Suppressor macrophage (primary cell): ENCODE measurements around the gene JUP.
"Not testable (repeated sequence)": the region's sequence is repeated elsewhere in the genome, so short reads cannot be mapped to it uniquely, and the experiment has no call there.

Experiments
- DNase-seq, 4 experiments: peaks; one replicate each; pipeline ENCODE4 v3.0.0-alpha.2; 2020 to 2022
- total RNA-seq, 17 experiments: gene quantifications; one replicate each; lab custom pipeline; 2026; ENCODE audit warnings: mixed read lengths in 6 of 17, inconsistent platforms in 3 of 17; lab: John Stamatoyannopoulos, UW

The JUP gene
- 3.5 to 46.3 (median 13.0) reads per million in 17 experiments for total RNA-seq

DNA sequence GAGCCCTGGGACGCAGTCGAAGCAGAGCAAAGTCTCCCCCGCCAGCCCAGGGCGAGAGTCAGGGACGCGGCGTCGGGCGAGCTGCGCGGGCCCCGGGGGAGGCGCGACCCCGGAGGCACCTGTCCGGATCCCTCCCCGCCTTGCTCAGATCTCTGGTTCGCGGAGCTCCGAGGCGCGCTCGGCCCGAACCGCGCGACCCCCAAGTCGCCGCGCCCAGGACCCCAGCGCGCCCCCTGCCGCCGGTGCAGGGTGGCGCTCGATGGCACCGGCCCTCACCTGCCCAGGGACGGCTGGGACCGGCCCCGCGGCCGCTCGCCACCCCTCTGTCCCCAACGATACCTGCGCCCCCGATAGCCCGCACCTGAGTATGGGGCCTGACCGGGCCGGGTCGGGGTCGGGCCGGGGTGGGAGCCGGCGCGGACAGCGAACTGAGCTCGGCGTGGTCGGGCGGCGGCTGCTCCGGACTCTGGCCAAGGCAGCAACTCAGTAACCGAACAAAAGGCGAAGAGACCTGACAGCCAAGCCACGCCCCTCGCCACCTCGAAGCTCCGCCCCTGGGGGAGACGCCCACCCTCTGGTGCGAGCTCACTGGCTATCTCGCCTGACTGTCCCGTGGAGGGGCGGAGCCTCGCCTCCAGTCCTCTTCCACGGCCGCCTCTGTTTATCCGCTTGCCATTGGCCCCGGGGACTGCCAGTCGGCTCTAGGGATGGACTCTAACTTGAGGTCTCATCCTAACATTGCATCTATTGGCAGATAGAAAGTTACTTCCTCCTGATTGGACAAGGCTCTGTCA is at the start of gene JUP:
Gene JUP, minus strand, starts transcription at position 485 of the 794 bp plus-strand sequence. CDS start 14,857 bp downstream, outside the sequence.
- peak; percentile 95 to 99 (median 98) for DNase-seq

DNA sequence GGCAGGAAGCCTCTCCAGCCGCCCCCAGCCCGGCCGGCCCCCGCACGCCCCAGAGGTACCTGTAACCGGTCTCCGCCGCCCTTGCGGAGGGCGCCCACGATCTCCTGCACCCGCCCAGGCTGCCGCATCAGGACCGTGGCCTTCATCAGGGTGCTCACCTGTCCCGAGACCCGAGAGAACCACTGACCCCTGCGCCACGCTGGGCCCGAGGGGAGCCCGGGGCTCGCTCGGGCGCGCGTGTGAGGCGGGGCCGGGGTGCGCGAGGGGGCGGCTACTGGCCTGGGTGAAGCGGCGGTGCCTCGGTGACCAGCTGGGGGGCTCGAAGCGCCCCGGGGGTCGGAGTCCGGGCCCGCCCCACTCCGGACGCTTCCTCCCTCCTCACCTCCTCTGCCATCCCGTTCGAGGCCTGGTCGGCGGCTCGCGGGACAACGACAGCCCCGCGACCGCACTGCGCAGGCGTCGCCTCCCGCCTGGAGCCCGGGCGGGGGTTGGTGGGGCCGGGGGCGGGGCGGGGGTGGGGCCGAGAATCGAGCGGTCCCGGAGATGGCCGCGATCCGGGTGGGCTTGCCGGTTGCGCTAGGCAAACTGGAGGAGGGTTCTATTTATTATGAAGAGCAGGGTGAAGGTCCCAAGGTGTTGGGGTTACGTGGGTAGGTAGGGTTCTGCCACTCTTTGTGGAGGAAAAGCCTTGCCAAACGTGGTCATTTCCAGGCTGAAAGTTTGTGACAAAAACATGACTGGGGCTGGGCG is 49.5 kb upstream of the JUP start, which contains the start of gene NT5C3B:
Gene NT5C3B, minus strand, starts transcription at position 433 of the 750 bp plus-strand sequence. Its CDS starts 39 bp downstream, at position 394.
- peak in 3 of 4 experiments; percentile 14 to 75 (median 72) for DNase-seq

DNA sequence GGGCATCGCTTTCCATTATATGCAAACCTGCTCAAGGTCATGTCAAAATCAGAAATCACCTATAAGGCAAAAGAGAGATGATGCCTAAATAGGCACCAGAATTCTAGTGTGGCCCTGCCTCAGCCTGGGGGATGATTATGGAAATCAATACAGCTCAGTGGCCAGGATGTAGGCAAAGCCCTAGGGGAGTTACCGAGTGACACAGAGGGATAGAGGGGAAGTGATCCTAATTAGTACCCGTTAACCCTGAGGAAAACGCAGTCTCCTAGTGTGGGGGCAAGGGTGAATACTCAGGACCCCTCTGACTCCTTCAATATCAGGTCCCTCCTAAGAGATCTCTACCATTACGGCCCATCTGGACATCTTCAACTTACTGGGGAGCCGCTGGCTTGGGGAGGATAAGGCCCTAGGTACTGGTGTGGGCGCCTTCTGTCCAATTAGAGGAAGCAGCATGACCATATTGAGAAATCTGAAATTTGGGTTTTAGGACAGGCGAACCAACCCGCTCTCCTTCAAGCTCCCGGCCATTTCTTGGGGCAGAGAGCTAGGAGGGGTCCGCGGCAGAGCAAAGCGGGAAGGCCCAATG is 48.8 kb upstream of the JUP start:
- peak in 3 of 4 experiments; percentile 43 to 52 (median 43) for DNase-seq

DNA sequence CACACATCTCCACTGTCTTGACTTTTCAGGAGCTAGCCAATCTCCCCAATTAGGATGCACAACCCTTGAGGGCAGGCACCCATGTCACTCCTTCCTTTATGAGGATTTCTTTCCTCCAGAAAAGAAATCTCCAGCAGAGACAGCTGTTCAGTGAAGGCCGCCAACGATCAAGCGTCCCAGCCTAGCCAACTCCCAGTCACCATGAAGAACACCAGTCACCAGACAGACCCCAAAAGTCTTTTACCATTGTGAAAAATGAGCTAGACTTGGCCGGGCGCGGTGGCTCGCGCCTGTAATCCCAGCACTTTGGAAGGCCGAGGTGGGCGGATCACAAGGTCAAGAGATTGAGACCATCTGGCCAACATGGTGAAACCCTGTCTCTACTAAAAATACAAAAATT is 43.5 kb upstream of the JUP start:
- not testable (repeated sequence) for DNase-seq

DNA sequence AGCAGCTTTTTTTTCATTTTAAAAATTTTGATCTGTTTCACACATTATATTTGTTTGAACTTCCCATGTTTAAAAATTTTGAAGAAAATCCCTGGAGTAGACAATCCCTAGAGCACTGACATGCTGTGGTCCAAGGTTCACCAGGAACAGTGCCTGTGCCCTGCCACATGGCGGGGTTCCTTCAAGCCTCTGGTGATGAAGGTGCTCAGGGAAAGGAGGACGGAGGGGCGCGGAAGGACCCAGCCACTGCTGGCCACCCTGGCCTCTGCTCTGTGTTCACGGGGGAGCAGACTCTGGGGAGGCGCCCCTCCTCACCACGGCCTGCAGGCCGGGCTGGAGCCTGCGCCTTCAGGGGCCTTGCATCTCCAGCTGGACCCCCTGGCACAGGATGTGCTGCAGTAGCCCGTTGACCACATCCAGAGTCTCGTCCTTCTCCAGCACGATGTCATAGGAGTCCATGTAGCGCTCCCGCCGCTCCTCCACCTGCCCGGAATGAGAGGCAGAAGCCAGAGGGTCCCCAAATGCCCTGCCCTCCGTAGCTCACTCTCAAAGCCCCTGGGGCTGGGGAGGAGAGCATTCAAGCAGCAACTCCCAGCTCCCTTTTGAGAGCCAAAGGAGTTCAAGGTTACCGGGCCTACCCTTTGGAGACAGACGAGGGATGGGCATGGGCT is 38.8 kb upstream of the JUP start:
- DNase-seq = no peak

DNA sequence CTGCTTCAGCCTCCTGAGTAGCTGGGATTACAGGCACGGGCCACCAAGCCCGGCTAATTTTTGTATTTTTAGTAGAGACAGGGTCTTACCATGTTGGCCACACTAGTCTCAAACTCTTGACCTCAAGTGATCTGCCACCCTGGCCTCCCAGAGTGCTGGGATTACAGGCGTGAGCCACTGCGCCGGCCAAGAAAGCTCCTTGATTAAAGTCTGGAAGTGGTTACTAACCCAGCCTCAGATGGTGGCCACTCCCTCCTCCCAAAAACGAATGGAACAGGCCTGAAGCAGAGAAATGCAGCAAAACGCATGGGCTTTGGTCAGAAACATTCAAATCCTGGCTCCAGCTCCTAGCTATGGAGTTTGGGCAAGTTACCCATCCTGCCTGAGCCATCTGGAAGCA is 37.6 kb upstream of the JUP start:
- no peak for DNase-seq

DNA sequence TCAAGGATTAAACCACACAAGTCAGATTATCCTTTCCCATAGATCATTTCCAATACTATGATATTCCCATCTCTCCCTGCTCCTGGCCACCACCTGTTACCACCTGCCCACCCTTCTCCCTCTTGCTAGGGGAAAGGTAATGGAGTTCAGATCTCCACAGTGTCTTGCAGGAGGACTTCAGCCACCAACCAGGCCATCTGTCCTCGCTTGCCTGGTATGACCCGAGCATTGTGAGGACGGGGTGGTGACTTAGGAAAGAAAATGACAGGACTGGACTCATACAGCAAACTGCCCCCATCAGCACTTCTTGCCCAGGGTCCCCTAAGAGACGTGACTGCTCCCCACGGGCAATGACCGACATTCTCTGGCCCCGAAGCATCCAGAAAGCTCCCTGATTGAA is 37.1 kb upstream of the JUP start:
- DNase-seq = no peak

DNA sequence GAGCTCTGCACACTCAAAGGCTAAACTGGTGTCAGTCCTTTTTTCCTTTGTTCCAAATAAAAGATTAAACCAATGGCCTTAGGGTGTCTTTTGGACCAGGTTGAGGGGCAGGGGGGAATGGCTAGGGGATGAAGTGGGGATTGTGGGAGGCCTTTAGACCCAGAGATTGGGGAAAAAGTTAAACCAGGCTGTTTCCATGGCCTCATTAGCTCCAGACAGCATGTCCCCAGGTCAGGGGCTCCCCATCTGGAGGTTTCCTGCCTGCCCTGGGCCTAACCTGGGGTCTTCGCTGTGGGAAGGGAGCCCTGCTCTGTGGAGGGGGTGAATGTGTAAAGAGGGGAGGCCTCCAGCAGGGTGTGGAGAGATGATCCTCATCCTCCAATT is 36.6 kb upstream of the JUP start:
- no peak for DNase-seq

DNA sequence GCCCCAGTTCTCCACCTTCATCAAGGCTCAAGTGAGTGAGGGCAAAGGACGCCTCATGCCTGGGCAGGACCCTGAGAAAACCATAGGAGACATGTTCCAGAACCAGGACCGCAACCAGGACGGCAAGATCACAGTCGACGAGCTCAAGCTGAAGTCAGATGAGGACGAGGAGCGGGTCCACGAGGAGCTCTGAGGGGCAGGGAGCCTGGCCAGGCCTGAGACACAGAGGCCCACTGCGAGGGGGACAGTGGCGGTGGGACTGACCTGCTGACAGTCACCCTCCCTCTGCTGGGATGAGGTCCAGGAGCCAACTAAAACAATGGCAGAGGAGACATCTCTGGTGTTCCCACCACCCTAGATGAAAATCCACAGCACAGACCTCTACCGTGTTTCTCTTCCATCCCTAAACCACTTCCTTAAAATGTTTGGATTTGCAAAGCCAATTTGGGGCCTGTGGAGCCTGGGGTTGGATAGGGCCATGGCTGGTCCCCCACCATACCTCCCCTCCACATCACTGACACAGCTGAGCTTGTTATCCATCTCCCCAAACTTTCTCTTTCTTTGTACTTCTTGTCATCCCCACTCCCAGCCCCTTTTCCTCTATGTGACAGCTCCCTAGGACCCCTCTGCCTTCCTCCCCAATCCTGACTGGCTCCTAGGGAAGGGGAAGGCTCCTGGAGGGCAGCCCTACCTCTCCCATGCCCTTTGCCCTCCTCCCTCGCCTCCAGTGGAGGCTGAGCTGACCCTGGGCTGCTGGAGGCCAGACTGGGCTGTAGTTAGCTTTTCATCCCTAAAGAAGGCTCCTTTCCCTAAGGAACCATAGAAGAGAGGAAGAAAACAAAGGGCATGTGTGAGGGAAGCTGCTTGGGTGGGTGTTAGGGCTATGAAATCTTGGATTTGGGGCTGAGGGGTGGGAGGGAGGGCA is 36.0 kb upstream of the JUP start:
- DNase-seq = no peak

DNA sequence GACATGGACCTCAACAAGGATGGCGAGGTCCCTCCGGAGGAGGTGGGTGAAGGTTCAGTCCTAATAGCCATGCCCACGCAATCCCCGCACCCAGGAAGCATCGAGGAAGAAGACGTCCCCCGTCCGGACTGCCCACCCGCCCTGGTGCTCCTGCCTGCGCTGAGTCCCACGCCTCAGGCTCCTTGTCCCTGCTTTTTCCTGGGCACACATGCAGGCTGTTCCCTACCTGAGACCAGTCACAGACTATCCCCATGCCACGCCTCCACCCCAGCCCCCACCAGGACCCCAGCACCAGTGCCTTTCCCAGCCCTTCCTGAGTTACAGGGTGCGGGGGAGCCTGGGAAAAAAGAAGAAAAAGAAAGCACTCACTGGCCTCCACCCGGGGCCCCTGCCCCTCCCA is 35.3 kb upstream of the JUP start:
- DNase-seq = no peak

DNA sequence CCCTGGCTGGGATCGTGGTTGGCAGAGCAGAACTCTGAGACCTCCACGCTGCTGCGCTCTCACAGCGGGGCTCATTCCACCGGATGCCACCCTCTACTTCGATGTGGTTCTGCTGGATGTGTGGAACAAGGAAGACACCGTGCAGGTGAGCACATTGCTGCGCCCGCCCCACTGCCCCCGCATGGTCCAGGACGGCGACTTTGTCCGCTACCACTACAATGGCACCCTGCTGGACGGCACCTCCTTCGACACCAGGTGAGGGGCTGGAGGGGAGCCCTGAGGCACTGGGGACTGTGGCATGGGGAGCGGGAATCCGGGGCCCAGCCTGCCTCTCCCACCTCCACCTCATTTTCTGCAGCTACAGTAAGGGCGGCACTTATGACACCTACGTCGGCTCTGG is 31.5 kb upstream of the JUP start:
- no peak for DNase-seq

DNA sequence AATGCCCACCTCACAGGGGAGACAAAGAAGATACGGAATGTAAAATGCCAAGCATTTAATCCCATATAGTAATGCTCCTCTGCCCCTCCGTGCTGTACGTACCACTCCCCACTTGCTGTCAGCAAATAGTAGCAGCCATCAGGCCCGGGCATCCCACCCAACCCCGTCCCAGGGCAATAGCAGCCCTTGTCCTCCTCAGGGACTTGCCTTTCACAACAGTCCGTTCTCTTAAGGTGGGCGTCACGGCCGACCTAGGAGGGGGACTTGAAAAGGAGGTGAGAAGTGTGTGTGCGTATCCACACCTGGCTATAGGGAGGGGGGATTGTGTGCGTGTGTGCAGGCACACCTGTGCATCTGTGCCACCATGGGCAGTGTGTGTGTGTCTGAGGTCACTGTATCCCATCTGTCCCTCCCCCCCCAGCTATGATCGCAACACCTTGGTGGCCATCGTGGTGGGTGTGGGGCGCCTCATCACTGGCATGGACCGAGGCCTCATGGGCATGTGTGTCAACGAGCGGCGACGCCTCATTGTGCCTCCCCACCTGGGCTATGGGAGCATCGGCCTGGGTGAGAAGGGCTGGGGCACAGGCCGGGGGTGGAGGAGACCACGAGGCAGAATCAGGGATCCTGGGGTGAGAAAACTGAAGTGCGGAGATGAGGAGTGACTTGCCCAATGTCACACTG is 30.3 kb upstream of the JUP start:
- no peak for DNase-seq

DNA sequence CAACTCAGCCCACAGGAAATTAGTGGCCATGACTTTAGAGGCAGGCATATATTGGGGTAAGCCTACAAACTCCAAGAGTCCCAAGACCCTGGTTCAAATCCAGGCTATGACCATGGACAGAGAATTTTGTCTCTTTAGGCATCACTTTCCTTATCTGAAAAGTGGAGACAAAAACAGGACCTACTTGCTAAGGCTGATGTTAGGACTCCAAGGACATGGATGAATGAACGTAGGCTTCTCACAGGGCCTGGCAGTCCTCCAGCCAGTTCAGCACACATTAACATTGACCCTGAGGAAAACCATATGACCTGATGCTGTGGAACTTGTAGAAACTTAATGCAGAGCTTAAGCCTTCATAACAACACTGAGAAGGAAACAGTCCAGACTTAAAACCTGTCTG is 27.7 kb upstream of the JUP start:
- DNase-seq = no peak

DNA sequence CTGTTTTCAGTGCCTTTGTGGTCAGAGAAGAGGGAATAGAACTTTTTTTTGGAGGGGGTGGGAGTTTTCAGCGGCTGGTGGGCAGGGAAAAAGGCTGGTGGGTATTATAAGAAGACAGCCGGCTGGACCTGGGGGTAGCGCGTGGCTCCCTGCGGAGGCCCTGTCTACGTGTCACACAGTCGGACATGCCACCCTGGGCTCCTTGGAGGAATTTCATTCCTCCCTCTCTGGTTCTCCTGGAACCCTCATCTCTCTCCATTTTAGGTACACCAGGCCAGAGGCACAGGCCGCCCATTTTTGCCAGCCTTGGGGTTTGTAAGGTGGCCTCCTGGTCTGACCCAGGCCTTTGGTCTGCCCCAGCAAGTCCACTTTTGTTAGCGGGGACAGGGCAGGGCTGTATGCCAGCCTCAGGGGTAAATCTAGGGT is 27.2 kb upstream of the JUP start:
- DNase-seq = no peak

DNA sequence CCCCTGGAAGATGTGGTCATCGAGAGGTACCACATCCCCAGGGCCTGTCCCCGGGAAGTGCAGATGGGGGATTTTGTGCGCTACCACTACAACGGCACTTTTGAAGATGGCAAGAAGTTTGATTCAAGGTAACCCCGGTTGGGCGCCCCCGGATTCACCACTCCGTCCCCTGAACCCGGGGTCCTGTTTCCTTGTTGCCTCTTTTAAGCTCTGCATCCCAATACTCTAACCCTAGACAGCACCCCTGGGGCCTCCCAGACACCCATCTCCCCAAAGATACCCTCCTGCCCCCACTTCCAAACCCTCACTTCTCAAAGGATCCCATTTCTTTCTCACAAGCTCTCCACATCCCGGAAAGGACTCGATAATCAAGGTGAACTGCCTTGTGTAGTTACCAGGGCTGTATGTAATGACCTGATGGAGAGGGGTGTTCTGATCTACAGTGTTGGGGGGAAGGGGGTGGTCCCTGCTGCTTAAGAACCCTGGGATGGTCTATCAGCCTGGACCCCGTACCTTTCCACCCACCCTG is 26.7 kb upstream of the JUP start:
- DNase-seq = no peak

DNA sequence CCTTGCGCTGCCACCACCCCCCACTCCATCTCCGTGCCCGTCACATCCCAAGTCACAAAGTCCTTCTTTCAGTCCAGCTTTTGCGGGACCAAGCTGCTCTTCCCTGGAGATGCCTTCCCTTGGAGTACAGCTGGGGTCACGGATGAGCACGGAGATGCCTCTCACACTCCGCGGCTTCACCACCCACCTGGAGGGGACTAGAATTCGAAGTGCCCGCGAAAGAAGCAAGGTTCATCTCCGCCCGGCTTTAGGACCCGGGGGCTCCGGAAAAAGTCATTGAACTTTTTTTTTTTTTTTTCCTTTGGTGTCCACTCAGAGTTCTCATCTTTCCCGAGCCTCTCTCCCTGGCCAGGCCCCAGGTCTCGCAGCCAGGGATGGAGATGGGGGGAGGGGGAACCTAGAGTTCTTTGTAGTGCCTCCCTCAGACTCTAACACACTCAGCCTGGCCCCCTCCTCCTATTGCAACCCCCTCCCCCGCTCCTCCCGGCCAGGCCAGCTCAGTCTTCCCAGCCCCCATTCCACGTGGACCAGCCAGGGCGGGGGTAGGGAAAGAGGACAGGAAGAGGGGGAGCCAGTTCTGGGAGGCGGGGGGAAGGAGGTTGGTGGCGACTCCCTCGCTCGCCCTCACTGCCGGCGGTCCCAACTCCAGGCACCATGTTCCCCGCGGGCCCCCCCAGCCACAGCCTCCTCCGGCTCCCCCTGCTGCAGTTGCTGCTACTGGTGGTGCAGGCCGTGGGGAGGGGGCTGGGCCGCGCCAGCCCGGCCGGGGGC is 26.1 kb upstream of the JUP start, which contains the start of gene FKBP10:
Gene FKBP10, plus strand, starts transcription at position 624 of the 771 bp plus-strand sequence. Its CDS starts 31 bp downstream, at position 655.
- DNase-seq = peak in 2 of 4 experiments; percentile 13

DNA sequence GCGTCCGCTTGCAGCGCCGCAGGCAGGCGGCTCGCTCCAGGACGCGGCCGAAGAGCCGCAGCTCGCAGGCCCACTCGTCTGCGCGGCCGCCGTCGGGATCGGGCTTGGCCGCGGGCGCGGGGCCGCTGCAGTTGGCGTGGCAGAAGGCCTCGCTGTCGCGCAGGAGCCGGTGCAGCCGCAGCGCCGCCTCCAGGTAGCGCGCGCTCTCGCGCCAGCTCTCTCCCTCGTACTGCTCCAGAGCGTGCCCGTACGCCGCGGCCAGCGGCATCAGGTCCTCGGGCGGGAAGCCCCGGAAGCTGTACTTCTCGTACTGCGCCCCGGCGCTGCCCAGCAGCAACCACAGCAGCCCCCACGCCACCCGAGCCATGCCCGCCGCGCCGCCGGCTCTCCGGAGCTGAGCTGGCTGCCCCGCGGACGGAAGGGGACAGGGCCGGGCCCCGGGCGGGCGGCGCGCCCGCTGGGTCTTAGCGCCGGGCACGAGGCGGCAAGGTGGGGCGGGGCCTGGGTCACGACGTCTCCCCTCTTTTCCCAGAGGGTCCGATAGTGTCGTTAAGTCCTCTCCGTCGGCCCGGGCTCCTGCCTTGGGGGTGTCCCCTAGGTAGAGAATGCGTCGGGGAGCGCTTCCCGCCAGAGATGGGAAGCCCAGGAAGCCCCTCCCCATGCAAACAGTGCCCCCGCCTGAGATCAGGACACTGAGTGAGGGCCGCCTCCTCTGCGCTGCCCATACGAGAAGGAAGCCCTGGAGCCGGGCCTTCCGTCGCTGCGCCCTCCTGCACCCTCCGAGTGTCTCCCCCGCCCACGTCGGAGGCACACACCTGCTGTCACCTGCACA is 25.3 kb upstream of the JUP start, which contains the start of gene P3H4:
Gene P3H4, minus strand, starts transcription at position 401 of the 832 bp plus-strand sequence. Its CDS starts 34 bp downstream, at position 367.
- peak; percentile 58 to 87 (median 72) for DNase-seq
